COR-L47 (cell line): ENCODE data around the gene TMPRSS7.
"Not testable (repeated sequence)": the region's sequence is repeated elsewhere in the genome, so short reads cannot be mapped to it uniquely, and the experiment has no call there.

Experiments
- DNase-seq: peaks from one replicate; lab custom pipeline; 2025; lab: John Stamatoyannopoulos, UW

TMPRSS7 gene

GRCh38 chr3:112072387-112073060 is 38.0 kb downstream of the TMPRSS7 start:
- not testable (repeated sequence) for DNase-seq

DNA sequence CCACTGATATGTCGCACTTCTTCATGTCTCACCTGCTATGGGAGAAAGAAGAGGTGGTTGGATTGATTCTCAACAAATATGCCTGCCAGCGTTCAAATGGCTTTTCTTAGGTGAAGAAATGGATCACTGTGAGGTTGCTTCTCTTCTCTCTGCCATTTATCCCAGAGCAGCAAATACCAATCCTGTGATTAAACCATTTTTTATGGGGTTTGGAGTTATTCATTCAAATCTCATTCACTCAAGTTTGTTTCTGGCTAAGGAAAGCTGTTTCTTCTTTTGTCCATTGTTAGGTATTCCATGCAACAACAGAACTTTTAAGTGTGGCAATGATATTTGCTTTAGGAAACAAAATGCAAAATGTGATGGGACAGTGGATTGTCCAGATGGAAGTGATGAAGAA is 39.5 kb downstream of the TMPRSS7 start:
- DNase-seq: no peak

DNA sequence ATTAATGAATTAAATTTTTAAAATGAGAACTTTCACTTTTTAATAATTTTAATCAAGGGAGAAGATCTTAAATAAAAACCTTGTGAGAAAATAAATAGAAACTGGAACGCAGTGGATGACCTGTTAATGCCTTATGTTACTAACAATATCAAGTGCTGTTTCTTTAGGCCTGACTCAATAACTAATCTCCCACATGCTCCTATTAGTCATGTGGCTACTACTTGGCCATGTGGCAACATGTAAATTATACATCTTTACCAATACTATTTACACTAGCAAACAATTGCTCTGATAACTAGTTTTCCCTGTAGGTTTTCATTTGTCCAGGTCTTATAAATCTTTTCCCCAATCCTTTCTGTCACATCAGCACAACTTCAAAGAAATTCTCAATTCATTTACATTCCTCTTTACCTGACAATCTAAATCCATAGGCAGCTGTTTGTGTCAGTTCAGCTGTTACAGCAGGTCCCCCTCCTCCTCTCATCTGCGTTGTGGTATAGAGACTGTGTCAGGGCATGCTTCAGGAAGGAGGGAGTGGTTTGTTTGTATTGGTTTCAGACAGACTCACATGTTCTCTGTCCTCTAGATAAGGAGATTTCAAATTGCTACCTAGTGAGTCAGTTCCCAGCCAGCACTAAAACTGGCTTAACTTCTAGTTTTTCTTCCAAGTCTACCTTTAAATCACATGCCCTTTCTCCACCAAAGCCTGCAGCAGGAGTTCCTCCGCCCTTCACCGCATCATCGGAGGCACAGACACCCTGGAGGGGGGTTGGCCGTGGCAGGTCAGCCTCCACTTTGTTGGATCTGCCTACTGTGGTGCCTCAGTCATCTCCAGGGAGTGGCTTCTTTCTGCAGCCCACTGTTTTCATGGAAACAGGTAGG is 40.3 kb downstream of the TMPRSS7 start:
- peak; percentile 67 for DNase-seq

DNA sequence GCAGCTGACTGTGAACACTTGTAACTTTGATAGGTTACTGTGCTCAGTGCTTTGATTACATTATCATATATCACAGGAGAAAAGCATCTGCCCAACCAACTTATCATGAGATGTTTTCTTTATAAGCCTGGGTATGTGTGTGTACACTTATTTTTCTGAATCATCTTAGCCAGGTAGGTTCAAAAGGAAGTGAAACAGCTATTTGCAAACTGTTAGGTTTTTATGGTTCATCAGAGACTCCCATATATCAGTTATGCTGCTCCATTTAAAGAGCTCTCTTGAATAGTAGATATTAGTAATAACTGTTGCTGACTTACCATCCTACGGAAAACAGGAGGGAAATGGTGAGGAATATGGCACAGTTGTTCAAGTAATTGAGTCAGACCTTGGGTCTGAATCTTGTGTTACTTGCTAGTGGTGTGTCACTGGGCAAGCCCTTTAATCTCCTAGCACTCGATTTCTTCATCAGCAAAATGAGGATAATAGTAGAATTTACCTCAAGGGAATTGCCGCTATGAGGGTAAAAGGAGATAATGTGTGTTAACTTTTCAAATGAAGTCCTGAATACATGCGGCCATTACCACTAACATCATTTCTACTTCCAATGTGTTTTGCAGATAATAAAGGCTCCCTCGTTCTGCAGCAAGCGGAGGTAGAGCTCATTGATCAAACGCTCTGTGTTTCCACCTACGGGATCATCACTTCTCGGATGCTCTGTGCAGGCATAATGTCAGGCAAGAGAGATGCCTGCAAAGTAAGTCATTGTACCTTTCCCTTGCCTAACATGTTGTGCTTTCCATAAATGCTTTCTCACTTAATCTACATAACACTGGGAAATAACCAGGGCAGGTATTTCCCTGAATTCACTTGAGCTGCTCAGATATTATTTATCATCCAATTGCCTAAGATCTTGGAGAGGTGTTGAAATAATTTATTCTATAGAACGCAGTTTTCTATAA is 43.9 kb downstream of the TMPRSS7 start:
- no peak for DNase-seq

DNA sequence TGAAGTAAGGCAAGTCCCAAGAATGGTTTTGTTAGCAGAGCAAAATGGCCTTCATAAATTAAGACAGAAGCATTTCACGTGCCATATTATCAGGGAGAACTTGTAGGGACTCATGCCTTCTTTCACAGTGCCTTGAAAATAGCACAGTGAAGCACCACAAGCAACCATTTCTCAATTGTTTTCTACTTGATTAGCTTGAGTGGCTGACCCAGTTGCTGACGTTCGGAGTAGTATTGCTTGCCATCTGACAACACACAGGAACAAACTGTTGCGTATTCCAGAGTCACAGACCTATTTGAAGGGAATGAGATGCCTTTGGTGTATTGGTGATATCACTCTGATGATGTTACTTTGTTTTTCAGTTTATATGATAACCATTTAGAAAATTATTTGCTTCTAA is 48.7 kb downstream of the TMPRSS7 start:
- no peak for DNase-seq

- DNase-seq: no peak
Observed at GRCh38 chr3:112084980-112085705, 50.6 kb downstream of the TMPRSS7 start.

DNA sequence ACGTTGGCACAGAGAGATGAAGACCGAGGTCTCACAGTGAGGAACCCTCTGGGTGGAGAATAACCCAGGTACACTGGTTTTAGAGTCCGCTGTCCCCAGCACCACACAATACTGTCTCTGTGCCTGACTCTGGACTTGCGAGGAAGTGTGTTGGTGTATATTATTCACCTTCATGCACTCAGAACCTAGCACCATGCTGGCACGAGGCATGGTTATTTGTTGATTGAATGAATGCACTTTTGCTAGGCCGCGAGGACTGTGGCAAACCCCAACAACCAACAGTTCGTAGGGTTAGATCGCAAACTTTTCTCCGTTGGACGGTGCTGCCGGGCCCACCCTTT is 51.2 kb downstream of the TMPRSS7 start:
- DNase-seq: no peak

DNA sequence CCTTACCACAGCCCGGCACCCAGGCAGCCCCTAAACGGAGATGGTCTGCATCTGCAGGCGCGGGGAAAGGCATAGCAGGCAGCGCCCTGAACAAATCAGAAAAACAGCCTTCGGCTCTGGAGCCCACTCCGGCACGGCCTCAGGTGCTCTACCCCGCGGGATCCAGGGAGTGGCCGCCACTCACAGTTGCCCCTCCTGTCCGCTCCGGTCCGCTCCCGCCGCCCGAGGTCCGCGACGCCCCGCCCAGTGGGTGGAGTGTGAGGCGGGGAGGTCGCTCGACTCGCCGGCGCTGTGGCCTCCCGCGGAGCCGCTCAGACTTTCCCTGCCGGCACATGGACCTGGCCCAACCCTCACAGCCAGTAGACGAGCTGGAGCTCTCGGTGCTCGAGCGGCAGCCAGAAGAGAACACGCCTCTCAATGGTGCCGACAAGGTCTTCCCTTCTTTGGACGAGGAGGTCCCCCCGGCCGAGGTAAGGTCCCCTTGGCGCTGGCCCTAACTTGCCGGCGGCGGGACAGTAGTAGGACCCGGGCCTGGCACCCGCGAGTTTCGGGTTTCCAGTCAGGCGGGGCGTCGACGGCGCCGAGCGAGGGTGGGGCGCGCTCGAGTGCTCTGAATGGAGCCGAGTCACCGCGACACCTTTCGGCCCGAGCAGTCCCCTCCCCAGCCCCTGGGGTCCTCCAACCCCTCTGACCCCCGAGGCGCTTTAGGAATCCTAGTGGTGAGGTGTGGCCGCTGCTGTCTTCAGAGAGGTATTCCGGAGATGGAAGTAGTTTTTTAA is 51.7 kb downstream of the TMPRSS7 start, which contains the start of gene C3orf52:
Gene C3orf52, plus strand, starts transcription at position 314 of the 779 bp plus-strand sequence. Its CDS starts 19 bp downstream, at position 333.
- peak; percentile 91 for DNase-seq

DNA sequence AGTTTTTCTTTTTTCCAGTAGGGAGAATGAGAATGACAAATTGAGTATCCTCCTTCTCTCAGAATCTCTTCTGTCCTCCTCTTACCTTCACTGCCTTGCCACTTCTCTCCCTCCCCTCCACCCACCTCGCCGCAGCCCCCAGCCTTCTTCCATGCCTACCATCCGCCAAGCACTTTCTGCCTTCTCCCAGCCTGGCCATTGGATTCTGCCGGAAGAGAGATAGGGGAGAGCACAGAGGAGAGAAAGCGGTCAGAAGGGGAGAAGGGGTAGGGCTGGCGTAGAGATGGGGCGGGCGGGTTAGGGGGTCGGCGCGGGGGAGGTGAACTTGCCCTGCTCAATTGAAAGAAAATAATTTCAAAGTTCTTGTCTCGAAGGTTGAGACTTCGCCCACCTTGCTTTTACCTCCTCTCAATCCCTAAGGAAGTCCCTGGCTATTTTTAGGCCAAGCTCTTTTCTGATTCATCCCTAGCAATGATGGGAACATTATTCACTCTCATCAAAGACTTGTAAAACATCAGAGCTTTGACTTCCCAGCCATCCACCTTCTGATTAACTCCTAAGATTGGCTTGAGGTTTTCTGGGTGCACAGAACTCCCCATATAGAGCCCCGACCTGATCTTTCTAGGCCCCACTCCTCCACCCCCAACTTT is 52.5 kb downstream of the TMPRSS7 start:
- no peak for DNase-seq

GRCh38 chr3:112087746-112088145 is 53.2 kb downstream of the TMPRSS7 start:
- DNase-seq: no peak

GRCh38 chr3:112088944-112089343 is 54.4 kb downstream of the TMPRSS7 start:
- DNase-seq: no peak

DNA sequence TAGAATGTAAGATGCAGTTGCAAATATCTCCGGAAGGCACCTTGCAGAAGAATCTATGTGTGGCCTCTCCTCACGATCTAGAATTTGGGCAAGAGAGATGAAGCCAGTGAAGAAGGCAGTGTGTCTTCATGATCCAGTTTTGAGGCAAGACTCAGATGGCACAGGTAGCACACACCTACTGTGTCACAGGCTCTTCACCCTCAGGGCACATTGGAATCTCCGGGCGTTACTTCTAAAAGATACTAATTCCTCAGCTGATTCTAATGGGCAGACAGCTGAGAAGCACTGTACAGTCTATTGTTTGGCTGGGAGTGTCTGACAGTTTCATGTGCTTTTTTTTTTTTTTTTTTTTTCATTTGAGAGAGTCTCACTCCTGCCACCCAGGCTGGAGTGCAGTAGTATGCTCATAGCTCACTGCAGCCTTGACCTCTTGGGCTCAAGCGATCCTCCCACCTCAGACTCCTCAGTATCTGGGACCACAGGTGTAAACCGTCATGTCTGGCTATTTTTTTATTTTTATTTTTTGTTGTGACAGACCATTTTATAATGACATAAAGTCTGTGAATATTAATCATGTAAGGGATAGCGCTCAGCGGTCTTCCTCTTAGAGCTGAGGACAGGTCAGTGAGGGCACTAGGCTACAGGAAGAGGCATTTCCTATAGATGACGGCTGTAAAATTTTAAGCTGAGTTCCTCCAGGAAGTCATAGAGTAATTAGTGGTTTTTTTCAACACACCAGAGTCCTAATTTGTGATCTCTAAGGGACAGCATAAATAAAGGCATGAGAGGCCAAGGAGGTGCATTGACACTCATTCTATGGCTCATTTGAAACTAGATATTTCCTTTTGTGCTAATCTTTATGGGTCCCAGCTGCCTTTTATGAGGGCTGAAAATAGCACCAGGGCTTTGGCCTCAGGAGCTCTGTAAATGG is 55.7 kb downstream of the TMPRSS7 start:
- DNase-seq: no peak

DNA sequence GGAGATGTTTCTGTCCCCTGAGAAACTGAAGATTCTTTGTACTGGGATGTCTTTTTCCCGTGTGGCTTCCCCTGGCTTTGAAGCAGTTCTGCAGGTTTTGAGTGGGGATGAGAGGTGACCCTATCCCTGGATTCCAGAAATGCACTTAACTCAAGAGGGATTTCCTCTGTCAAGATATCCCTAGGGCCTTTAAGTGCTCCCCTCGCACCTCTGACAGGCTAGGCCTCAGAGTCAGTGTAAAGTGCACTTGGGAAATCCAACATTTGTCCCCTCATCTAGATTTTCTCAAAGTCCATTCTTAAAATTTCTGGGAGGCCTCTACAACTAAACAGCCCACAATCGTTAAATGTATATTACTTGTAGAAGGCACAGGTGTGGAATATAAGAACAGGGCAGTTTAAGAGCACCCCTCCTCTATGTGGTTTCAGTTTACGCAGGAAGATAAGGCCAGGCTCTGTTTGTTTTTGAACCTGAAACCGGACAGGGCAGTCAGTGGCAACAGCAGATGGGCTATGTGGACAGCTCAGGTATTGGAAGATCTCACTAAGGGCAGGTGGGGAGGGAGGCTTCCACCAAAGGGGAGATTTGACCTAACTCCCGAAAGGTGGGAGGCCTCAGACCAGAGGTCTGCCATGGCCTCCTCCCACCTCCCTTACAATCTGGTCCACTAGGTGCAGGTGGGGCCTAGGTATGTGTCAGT is 56.5 kb downstream of the TMPRSS7 start:
- DNase-seq: no peak

GRCh38 chr3:112092496-112093179 is 58.1 kb downstream of the TMPRSS7 start:
- no peak for DNase-seq

GRCh38 chr3:112093180-112093522 is 58.6 kb downstream of the TMPRSS7 start:
- no peak for DNase-seq

DNA sequence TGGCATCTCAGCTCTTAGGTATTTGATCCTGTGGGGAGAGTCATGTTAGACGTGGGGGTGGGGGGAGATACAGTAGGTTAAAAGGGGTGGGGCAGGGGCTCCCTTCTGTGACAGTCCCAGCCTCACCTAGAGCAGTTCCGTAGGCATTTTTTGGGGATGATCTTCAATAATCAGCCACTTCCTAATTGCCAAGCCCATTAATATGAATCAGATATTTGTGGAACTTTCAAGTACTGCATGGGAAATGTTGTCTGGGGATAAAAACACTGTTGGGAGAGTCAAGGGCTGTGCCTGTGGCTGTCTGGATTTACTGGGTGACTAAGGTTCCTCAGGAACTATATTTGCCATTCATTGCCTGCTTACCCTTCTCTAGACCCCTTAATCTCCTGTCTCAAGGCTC is 61.2 kb downstream of the TMPRSS7 start:
- no peak for DNase-seq

- no peak for DNase-seq
Observed at GRCh38 chr3:112096176-112096575, 61.6 kb downstream of the TMPRSS7 start.

DNA sequence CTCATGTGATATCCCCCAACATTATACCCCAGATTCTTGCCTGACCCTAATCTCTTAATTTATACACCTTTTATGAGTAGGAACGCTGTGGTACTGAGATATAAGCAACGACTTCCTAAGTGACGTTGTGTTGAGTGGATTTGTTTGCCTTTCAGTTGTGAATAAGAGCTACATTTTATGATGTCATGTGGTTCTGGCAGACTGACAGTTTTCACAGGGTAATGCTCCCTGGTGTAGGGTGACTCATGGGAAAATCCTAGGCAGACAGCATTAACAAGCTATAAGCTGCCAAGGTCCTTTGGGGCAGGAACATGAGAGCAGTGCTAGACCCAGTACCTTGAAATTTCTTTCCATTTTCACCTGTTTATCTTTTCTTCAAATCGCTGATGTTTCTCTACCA is 62.8 kb downstream of the TMPRSS7 start:
- DNase-seq: peak; percentile 71
